ENCODE results near the gene REEP1.

Gene REEP1

DNA sequence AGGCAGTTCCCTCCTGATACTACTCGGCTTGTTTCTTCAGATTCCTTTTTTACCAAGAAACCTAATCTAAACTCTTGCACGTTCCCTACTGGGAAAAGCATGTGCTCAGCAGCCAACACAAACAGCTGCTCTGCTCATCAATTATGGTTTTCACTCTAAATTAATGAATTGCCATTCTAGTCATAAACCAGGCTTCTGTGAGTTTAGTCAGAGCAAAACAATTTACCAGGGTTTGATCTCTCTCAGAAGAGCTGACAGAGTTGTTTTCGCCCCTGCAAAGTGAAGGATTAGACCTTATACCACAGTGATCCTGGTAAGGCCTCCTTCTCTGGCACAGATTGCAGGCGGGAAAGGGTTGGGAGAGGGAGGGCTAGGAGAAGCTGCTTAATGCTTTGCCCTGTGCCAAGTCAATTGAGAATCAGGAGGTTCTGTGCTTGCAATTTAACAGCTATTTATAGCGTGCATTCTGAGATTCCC lies 57.2 kb downstream of the REEP1 start:
- POLR2A ChIA-PET, result no interaction called here
- DNase-seq (ENCODE audit: extremely low spot score), result no peak
- TF ChIP-seq SP1 (IDR thresholded peaks at IDR 0.05) (no peak), NFRKB (IDR thresholded peaks at IDR 0.05) (no peak), HDGF (IDR thresholded peaks at IDR 0.05; ENCODE audit: borderline replicate concordance) (no peak), TARDBP (IDR thresholded peaks at IDR 0.05) (no peak), FOXA1 (IDR thresholded peaks at IDR 0.05) (no peak), FOXM1 (IDR thresholded peaks at IDR 0.05; ENCODE audit: borderline replicate concordance) (no peak), ZNF384 (IDR thresholded peaks at IDR 0.05) (no peak), FOXK2 (IDR thresholded peaks at IDR 0.05) (no peak), CTBP1 (IDR thresholded peaks at IDR 0.05; ENCODE audit: borderline replicate concordance) (no peak), L3MBTL2 (conservative IDR thresholded peaks at IDR 0.05) (no peak), LEF1 (IDR thresholded peaks at IDR 0.05; ENCODE audit: borderline replicate concordance) (no peak), ELF4 (IDR thresholded peaks at IDR 0.05) (no peak), ARNT (IDR thresholded peaks at IDR 0.05) (no peak), BHLHE40 (IDR thresholded peaks at IDR 0.05; ENCODE audit: borderline replicate concordance) (no peak), SUZ12 (IDR thresholded peaks at IDR 0.05) (no peak)
- TF ChIP-seq, protein P1, sequence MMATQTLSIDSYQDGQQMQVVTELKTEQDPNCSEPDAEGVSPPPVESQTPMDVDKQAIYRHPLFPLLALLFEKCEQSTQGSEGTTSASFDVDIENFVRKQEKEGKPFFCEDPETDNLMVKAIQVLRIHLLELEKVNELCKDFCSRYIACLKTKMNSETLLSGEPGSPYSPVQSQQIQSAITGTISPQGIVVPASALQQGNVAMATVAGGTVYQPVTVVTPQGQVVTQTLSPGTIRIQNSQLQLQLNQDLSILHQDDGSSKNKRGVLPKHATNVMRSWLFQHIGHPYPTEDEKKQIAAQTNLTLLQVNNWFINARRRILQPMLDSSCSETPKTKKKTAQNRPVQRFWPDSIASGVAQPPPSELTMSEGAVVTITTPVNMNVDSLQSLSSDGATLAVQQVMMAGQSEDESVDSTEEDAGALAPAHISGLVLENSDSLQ (IDR thresholded peaks at IDR 0.05), result no peak
- CTCF ChIA-PET, result no interaction called here

GRCh38 chr2:86275962-86276361 lies 61.5 kb downstream of the REEP1 start:
- TF ChIP-seq SP1 (IDR thresholded peaks at IDR 0.05) (no peak), LEF1 (IDR thresholded peaks at IDR 0.05; ENCODE audit: borderline replicate concordance) (no peak), FOXK2 (IDR thresholded peaks at IDR 0.05) (no peak), ZNF384 (IDR thresholded peaks at IDR 0.05) (no peak), FOXM1 (IDR thresholded peaks at IDR 0.05; ENCODE audit: borderline replicate concordance) (no peak), L3MBTL2 (conservative IDR thresholded peaks at IDR 0.05) (no peak), NFRKB (IDR thresholded peaks at IDR 0.05) (no peak), ARNT (IDR thresholded peaks at IDR 0.05) (no peak)
- ChIA-PET CTCF (no interaction called here), POLR2A (no interaction called here)
- DNase-seq (ENCODE audit: extremely low spot score), result no peak

- TF ChIP-seq ELF4 (IDR thresholded peaks at IDR 0.05) (no peak), SUZ12 (IDR thresholded peaks at IDR 0.05) (no peak), FOXA1 (IDR thresholded peaks at IDR 0.05) (no peak), HDGF (IDR thresholded peaks at IDR 0.05; ENCODE audit: borderline replicate concordance) (no peak), ZNF384 (IDR thresholded peaks at IDR 0.05) (no peak), BHLHE40 (IDR thresholded peaks at IDR 0.05; ENCODE audit: borderline replicate concordance) (no peak), L3MBTL2 (conservative IDR thresholded peaks at IDR 0.05) (no peak)
- DNase-seq (ENCODE audit: extremely low spot score), result no peak
- ChIA-PET CTCF (no interaction called here), POLR2A (no interaction called here)
Observed at GRCh38 chr2:86275384-86275799, 62.0 kb downstream of the REEP1 start.

DNA sequence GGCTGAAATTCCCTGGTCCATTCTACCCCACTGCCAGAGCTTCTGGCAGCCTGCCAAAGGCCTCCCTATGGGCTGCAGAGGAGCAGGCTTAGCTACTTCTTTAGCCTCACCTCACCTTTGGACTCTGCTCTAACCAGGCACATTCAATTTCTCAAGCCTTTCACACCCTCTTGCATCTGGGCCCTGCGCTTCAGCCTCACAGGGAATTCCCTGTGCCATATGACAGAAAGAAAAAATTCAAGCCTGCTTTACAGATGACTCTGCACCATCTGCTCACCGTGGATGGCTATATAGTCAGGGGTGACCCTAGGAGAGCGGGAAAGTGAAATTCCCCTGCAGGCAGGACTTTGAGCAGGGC lies 62.5 kb downstream of the REEP1 start:
- TF ChIP-seq TARDBP (IDR thresholded peaks at IDR 0.05) (no peak), CTBP1 (IDR thresholded peaks at IDR 0.05; ENCODE audit: borderline replicate concordance) (no peak), NFRKB (IDR thresholded peaks at IDR 0.05) (no peak), HDGF (IDR thresholded peaks at IDR 0.05; ENCODE audit: borderline replicate concordance) (no peak)
- no peak for DNase-seq (ENCODE audit: extremely low spot score)
- CTCF ChIA-PET, result no interaction called here
- POLR2A ChIA-PET, result no interaction called here

GRCh38 chr2:86274265-86274917 lies 63.0 kb downstream of the REEP1 start:
- CTCF ChIA-PET, result no interaction called here

GRCh38 chr2:86272111-86272510 lies 65.3 kb downstream of the REEP1 start:
- ChIA-PET CTCF (no interaction called here), POLR2A (no interaction called here)
- DNase-seq (ENCODE audit: extremely low spot score), result no peak
- TF ChIP-seq FOXK2 (IDR thresholded peaks at IDR 0.05) (no peak), FOXM1 (IDR thresholded peaks at IDR 0.05; ENCODE audit: borderline replicate concordance) (no peak), FOXA1 (IDR thresholded peaks at IDR 0.05) (no peak), SUZ12 (IDR thresholded peaks at IDR 0.05) (no peak), HDGF (IDR thresholded peaks at IDR 0.05; ENCODE audit: borderline replicate concordance) (no peak), CTBP1 (IDR thresholded peaks at IDR 0.05; ENCODE audit: borderline replicate concordance) (no peak), SP1 (IDR thresholded peaks at IDR 0.05) (no peak), TARDBP (IDR thresholded peaks at IDR 0.05) (no peak), ELF4 (IDR thresholded peaks at IDR 0.05) (no peak), ARNT (IDR thresholded peaks at IDR 0.05) (no peak), LEF1 (IDR thresholded peaks at IDR 0.05; ENCODE audit: borderline replicate concordance) (no peak), L3MBTL2 (conservative IDR thresholded peaks at IDR 0.05) (no peak), ZNF384 (IDR thresholded peaks at IDR 0.05) (no peak), BHLHE40 (IDR thresholded peaks at IDR 0.05; ENCODE audit: borderline replicate concordance) (no peak), NFRKB (IDR thresholded peaks at IDR 0.05) (no peak)
- TF ChIP-seq, protein P1 (IDR thresholded peaks at IDR 0.05), result no peak

More at GRCh38 chr2:86274265-86274917, 63.0 kb downstream of the REEP1 start:
- POLR2A ChIA-PET, result no interaction called here
- DNase-seq (ENCODE audit: extremely low spot score), result no peak
- no peak for TF ChIP-seq FOXA1 (IDR thresholded peaks at IDR 0.05)

- TF ChIP-seq ZNF384 (IDR thresholded peaks at IDR 0.05), result 0 out of 2 replicates have a peak, but pooled peaks have one; percentile 38
- TF ChIP-seq SUZ12 (IDR thresholded peaks at IDR 0.05), result no peak
- DNase-seq (ENCODE audit: extremely low spot score), result no peak
- ChIA-PET CTCF (no interaction called here), POLR2A (no interaction called here)
Observed at GRCh38 chr2:86271248-86271647, 66.2 kb downstream of the REEP1 start.

Data from HEK293T (cell line).